ENCODE data around the gene SGCG. TPM values are rescaled to one million over a fixed set of nuclear protein-coding genes. Genes with fewer than 3 reads are reported as not detected.

Gene SGCG
- total and polyA plus RNA-seq, 4 donors, result 1.1 to 2.3 (median 1.2) TPM

DNA sequence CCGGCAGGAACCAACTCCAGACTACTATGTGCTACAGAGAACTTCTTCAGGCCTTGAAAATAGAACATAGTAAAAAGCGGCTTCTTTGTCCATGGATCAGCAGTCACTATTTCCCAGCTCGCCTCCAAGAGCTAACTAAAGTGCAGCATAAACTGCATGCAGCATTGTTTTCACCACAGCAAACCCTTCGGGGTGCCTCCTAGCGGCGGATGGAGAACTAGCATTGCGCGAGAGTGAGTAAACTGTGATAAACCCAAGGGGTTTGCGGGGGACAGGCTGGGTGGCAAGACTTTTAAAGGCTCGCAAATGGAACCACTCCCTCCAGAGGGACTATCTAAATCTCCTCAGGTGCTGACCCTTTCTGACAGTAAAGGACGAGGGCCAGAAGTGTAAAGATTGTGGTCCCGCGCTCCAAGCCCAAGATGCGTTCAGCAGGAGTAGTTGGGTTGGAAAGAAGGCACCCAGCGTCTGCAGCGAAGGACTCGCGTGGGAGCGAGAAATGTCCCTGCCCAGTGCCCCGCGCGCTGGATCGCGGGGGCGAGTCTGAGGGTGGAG is 21.5 kb upstream of the SGCG start:
- Histone ChIP-seq H3K4me1 (ENCODE audit: control insufficient read depth, insufficient read depth, low read length) (peaks cover 16% of the 10 kb centered on the region), H3K27ac (ENCODE audit: low read depth, low read length) (no peak overlapping the region), H3K9me3 (ENCODE audit: control insufficient read depth, insufficient read depth, low read length) (no peaks in the 10 kb centered on the region), H3K4me3 (ENCODE audit: low read depth, low read length) (peak overlapping the region; percentile 24), H3K36me3 (ENCODE audit: control insufficient read depth, insufficient read depth, low read length) (no peaks in the 10 kb centered on the region), H3K27me3 (ENCODE audit: control insufficient read depth, insufficient read depth, low read length) (peaks cover 26% of the 10 kb centered on the region)
- 4% methylated on average over 17 of the region's 25 CpGs for WGBS (ENCODE audit: insufficient coverage)
- peak in 5 of 6 donors; percentile 3 to 77 (median 19) for DNase-seq (ENCODE audit: low read depth in 4 of 6, low spot score in 6 of 6)

DNA sequence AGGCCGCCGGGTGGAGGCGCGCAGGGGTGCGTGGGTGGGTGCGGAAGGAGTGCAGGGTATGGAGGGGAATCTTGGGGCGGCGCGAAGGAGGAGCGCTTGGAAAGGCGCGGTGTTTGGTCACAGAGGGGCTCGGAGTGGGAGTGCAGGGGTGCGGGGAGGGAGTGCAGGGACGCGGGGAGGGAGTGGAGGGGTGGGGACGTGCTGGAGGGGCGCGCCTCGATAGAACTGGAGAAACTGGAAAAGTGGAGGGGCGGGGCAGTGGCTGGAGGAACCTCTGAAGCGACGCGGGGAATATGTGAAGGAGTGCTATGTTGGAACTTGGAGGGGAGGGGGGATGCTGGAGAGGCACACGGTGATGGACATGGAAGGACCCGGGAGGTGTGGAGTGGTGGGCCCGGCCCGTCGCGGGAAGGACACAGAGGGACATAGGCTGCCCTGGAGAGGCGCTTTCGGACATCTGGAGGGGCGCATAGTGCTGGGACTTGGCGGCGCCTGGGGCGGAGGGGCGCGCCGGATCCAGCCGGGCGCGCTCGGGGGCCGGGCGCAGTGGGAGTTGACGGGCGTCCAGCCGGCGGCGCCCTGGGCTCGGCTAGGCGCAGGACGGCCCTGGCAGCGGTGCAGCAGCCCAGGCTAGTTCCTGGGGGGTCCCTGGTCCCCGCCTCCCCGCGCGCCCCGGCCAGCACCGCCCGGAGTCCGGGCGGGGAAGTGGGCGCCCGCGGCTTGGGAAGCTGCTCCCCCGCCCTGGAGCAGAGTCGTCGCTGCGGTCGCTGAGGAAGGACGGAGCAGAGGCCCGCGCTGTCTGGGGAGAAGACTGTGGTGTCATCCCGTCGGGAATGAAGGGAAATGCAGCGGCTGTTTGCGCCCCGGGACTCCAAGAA is 20.8 kb upstream of the SGCG start:
- Histone ChIP-seq H3K27ac (ENCODE audit: low read depth, low read length) (no peak overlapping the region), H3K9me3 (ENCODE audit: control insufficient read depth, insufficient read depth, low read length) (no peaks in the 10 kb centered on the region), H3K4me1 (ENCODE audit: control insufficient read depth, insufficient read depth, low read length) (peaks cover 16% of the 10 kb centered on the region), H3K27me3 (ENCODE audit: control insufficient read depth, insufficient read depth, low read length) (peaks cover 26% of the 10 kb centered on the region), H3K4me3 (ENCODE audit: low read depth, low read length) (peak overlapping the region; percentile 24), H3K36me3 (ENCODE audit: control insufficient read depth, insufficient read depth, low read length) (no peaks in the 10 kb centered on the region)
- DNase-seq (ENCODE audit: low read depth in 4 of 6, low spot score in 6 of 6), result peak in 2 of 6 donors; percentile 5 to 22
- WGBS (ENCODE audit: insufficient coverage), result under 1% methylated on average over 79 of the region's 79 CpGs

DNA sequence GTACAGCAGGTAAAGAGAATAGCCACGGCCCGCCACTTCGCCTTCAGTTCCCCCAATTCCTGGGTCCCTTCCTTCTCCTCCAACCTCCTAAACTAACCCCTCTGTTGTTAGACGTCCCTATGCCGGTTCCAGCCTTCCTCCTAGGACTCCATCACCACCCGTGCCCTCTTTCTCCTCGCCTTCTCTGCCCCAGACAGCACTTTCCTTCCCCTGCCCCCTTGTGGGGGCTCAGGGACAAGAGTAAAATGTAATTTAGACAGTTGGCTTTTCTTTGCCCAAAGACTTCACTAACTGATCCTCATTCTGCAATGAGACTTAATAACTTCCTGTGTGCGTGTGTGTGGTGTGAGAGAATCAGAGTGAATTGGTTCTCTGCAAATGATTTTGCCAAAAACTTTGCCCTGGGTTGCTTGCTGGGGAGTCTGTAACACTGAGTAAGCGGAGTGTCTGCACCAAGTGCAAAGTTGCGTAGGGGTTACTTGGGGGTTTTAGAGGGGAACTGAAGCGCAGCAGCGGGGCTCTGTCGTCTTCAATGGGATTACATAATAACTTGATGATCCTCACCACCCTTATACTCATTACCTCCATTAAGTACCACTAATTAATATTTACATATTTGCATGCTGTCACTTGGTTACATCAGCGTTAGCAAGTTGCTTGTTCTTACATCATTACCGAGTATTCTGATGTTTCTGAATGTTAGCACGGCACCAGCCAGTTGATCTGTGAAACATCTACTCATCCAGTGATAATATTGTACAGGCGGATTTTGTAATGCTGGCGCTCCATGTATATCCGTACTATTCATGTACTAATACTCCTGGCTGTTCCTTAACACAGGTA is 19.9 kb upstream of the SGCG start:
- Histone ChIP-seq H3K9me3 (ENCODE audit: control insufficient read depth, insufficient read depth, low read length) (peaks cover 1% of the 10 kb centered on the region), H3K27me3 (ENCODE audit: control insufficient read depth, insufficient read depth, low read length) (peaks cover 26% of the 10 kb centered on the region), H3K27ac (ENCODE audit: low read depth, low read length) (no peak overlapping the region), H3K36me3 (ENCODE audit: control insufficient read depth, insufficient read depth, low read length) (no peaks in the 10 kb centered on the region), H3K4me3 (ENCODE audit: low read depth, low read length) (peak overlapping the region; percentile 1), H3K4me1 (ENCODE audit: control insufficient read depth, insufficient read depth, low read length) (peaks cover 16% of the 10 kb centered on the region)
- DNase-seq (ENCODE audit: low read depth in 4 of 6, low spot score in 6 of 6), result peak in 1 of 6 donors; percentile 28
- WGBS (ENCODE audit: insufficient coverage), result 35% methylated on average over 9 of the region's 19 CpGs

DNA sequence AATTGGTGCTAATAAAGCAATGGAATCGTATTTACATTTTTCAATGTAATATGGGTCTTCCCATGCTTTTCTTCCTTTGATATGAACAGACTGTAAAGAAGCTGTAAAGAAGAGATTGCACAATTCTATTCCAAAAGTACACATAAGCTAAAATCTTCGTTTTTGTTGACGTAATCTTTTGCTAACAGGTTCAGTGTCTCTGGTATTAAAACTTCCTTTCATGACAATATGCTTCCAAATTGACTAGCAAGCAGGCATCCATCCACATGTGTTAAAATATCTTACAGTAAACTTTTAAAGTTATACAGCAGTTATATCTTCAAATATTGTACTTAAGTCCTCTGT is 19.3 kb upstream of the SGCG start:
- Histone ChIP-seq H3K27ac (ENCODE audit: low read depth, low read length) (no peak overlapping the region), H3K4me3 (ENCODE audit: low read depth, low read length) (no peak overlapping the region), H3K9me3 (ENCODE audit: control insufficient read depth, insufficient read depth, low read length) (peaks cover 1% of the 10 kb centered on the region), H3K36me3 (ENCODE audit: control insufficient read depth, insufficient read depth, low read length) (no peaks in the 10 kb centered on the region), H3K4me1 (ENCODE audit: control insufficient read depth, insufficient read depth, low read length) (peaks cover 16% of the 10 kb centered on the region), H3K27me3 (ENCODE audit: control insufficient read depth, insufficient read depth, low read length) (peaks cover 26% of the 10 kb centered on the region)
- no peak for DNase-seq (ENCODE audit: low read depth in 4 of 6, low spot score in 6 of 6)
- WGBS (ENCODE audit: insufficient coverage), result 80% methylated on average over 1 of the region's 3 CpGs

GRCh38 chr13:23175920-23176319 is 4.9 kb upstream of the SGCG start:
- DNase-seq (ENCODE audit: low read depth in 4 of 6, low spot score in 6 of 6), result peak in 2 of 6 donors; percentile 23 to 25
- H3K36me3 ChIP-seq (ENCODE audit: control insufficient read depth, insufficient read depth, low read length), result no peaks in the 10 kb centered on the region
- no CpG with 5 or more reads among the region's 1 CpG for WGBS (ENCODE audit: insufficient coverage)
- H3K27ac ChIP-seq (ENCODE audit: low read depth, low read length), result no peak overlapping the region
- H3K4me1 ChIP-seq (ENCODE audit: control insufficient read depth, insufficient read depth, low read length), result no peaks in the 10 kb centered on the region
- no peaks in the 10 kb centered on the region for H3K9me3 ChIP-seq (ENCODE audit: control insufficient read depth, insufficient read depth, low read length)
- H3K4me3 ChIP-seq (ENCODE audit: low read depth, low read length), result no peak overlapping the region
- H3K27me3 ChIP-seq (ENCODE audit: control insufficient read depth, insufficient read depth, low read length), result no peaks in the 10 kb centered on the region

- Histone ChIP-seq H3K4me3 (ENCODE audit: low read depth, low read length) (no peak overlapping the region), H3K27ac (ENCODE audit: low read depth, low read length) (no peak overlapping the region)
- no CpG with 5 or more reads among the region's 2 CpGs for WGBS (ENCODE audit: insufficient coverage)
These were observed 1.4 kb downstream of the SGCG start for GRCh38 chr13:23182142-23182541.

GRCh38 chr13:23183292-23183691 is 2.5 kb downstream of the SGCG start:
- Histone ChIP-seq H3K36me3 (ENCODE audit: control insufficient read depth, insufficient read depth, low read length) (no peaks in the 10 kb centered on the region), H3K9me3 (ENCODE audit: control insufficient read depth, insufficient read depth, low read length) (no peaks in the 10 kb centered on the region), H3K4me3 (ENCODE audit: low read depth, low read length) (no peak overlapping the region), H3K27me3 (ENCODE audit: control insufficient read depth, insufficient read depth, low read length) (no peaks in the 10 kb centered on the region), H3K27ac (ENCODE audit: low read depth, low read length) (no peak overlapping the region), H3K4me1 (ENCODE audit: control insufficient read depth, insufficient read depth, low read length) (no peaks in the 10 kb centered on the region)
- WGBS (ENCODE audit: insufficient coverage), result 80% methylated on average over 2 of the region's 7 CpGs
- no peak for DNase-seq (ENCODE audit: low read depth in 4 of 6, low spot score in 6 of 6)

More at GRCh38 chr13:23182142-23182541, 1.4 kb downstream of the SGCG start:
- no peak for DNase-seq (ENCODE audit: low read depth in 4 of 6, low spot score in 6 of 6)
- Histone ChIP-seq H3K36me3 (ENCODE audit: control insufficient read depth, insufficient read depth, low read length) (no peaks in the 10 kb centered on the region), H3K9me3 (ENCODE audit: control insufficient read depth, insufficient read depth, low read length) (no peaks in the 10 kb centered on the region), H3K27me3 (ENCODE audit: control insufficient read depth, insufficient read depth, low read length) (no peaks in the 10 kb centered on the region), H3K4me1 (ENCODE audit: control insufficient read depth, insufficient read depth, low read length) (no peaks in the 10 kb centered on the region)

GRCh38 chr13:23185542-23185941 is 4.8 kb downstream of the SGCG start:
- no peak overlapping the region for H3K27ac ChIP-seq (ENCODE audit: low read depth, low read length)
- H3K36me3 ChIP-seq (ENCODE audit: control insufficient read depth, insufficient read depth, low read length), result no peaks in the 10 kb centered on the region
- 83% methylated on average over 9 of the region's 9 CpGs for WGBS (ENCODE audit: insufficient coverage)
- H3K9me3 ChIP-seq (ENCODE audit: control insufficient read depth, insufficient read depth, low read length), result no peaks in the 10 kb centered on the region
- no peaks in the 10 kb centered on the region for H3K27me3 ChIP-seq (ENCODE audit: control insufficient read depth, insufficient read depth, low read length)
- no peak for DNase-seq (ENCODE audit: low read depth in 4 of 6, low spot score in 6 of 6)
- H3K4me3 ChIP-seq (ENCODE audit: low read depth, low read length), result no peak overlapping the region
- no peaks in the 10 kb centered on the region for H3K4me1 ChIP-seq (ENCODE audit: control insufficient read depth, insufficient read depth, low read length)

DNA sequence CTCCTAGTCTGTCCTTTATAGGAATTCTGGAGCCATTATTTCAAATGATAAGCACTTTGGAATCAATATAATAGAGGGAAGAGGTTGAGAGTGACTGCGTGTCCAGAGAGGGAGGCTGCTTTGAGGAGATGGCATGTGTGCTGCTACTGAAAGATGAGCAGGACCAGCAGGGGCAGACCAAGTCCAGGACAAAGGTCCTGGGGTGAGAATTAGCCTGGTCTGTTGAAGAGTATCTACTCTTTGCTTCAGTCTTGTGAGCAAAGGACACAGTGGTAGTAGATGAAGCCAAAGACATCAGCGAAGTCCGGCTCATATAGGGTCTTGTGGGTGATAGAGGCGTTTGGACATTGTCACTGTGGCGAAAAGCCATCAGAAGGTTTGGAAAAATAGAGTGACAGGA is 21.1 kb downstream of the SGCG start:
- H3K4me1 ChIP-seq (ENCODE audit: control insufficient read depth, insufficient read depth, low read length), result no peaks in the 10 kb centered on the region
- no peak overlapping the region for H3K27ac ChIP-seq (ENCODE audit: low read depth, low read length)
- no peak overlapping the region for H3K4me3 ChIP-seq (ENCODE audit: low read depth, low read length)
- 88% methylated on average over 5 of the region's 5 CpGs for WGBS (ENCODE audit: insufficient coverage)
- H3K36me3 ChIP-seq (ENCODE audit: control insufficient read depth, insufficient read depth, low read length), result no peaks in the 10 kb centered on the region
- H3K27me3 ChIP-seq (ENCODE audit: control insufficient read depth, insufficient read depth, low read length), result no peaks in the 10 kb centered on the region
- no peak for DNase-seq (ENCODE audit: low read depth in 4 of 6, low spot score in 6 of 6)
- H3K9me3 ChIP-seq (ENCODE audit: control insufficient read depth, insufficient read depth, low read length), result no peaks in the 10 kb centered on the region
